Aortic smooth muscle cell (primary cell): ENCODE data around the gene SENP2. TPM values are rescaled to one million over a fixed set of nuclear protein-coding genes. Genes with fewer than 3 reads are reported as not detected.

Source experiments
- total RNA-seq: library from RNA; depleted of rRNA; stranded (reverse); fragments of >200 nt; gene quantifications from 2 replicates; pipeline ENCODE4 v1.2.3, GENCODE V29; 2014

Gene SENP2
- 41.0 and 48.6 TPM in 2 replicates for total RNA-seq

DNA sequence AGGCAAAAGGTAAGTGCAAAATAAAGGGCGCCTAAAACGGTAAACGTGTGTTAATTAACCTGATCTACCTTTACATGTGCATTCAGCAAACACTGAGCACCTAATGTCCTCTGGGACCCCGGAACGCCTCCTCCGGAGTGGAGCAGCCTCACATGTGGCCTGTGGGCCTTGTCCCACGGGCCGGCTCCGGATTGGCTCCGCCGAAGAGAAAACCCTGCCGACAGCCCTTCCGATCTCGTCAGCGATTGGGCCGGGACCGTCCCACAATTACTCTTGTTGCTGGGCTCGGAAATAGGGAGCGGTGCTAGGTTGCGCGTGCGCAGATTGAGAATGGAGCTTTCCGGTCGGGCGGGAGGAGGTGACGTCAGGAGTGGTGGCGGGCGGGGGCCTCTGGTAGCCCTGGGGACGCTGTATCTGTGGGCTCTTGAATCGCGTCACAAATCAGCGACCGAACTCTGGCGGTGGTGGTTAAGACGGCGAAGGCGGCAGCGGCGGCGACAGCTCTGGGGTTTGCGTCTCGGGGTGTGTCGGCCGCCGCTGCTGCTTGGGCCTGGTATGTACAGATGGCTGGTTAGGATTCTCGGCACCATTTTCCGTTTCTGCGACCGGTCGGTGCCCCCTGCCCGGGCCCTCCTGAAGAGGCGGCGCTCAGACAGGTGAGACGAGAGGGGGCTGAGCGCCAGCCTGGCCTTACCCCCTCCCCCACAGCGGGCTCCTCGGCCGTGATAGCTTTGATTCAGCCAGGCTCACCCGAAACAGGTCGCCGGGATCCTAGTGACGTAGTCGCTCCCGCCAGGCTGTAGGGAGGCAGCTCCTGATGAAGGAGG lies at the start of gene SENP2:
SENP2 (plus strand) TSS at position 437 of the 827 bp plus-strand sequence; CDS start at position 556, 119 bp downstream.

DNA sequence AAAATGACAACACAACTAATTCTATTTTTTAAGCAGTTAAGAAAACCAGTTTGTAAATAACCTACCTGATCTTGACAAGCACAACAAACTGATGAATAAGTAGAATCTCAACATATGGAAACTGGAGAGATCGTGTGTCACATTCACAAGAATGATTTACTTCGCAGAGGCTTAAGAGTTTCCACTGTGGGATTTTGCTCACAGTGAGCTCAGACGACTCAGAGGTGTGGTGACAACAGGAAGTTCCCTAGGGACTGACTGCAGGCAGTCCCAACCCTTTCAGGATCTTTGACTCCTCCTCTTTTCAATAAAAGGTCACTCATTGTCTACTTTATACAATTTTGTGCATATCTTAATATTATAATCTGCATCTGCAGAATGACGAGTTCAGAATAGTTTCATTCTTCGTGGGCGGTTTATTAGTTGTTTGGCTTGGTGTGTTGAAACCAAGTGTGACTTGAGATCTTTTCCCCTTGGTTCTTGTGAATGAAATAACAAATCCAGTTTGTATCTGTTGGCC lies 33.7 kb upstream of the SENP2 start, which contains the start of gene LIPH:
LIPH (minus strand) TSS at position 231 of the 520 bp plus-strand sequence; CDS start at position 114, 117 bp downstream.

Other genes with a start within 250 kb of the SENP2 start
- gene MAP3K13, start 223.2 kb upstream of the SENP2 start, total RNA-seq: 13.1 and 17.6 TPM in 2 replicates
- 10.4 TPM in 2 replicates for gene TMEM41A, start 87.3 kb upstream of the SENP2 start, total RNA-seq
- gene LIPH, start 33.7 kb upstream of the SENP2 start, total RNA-seq: 0.87 and 2.0 TPM in 2 replicates
- 1.6 and 2.4 TPM in 2 replicates for gene IGF2BP2, start 238.7 kb downstream of the SENP2 start, total RNA-seq